SH-SY5Y (cell line): ENCODE results near the gene GCN1.

ENCODE experiments used
- GATA2 ChIP-seq: IDR thresholded peaks from 2 replicates; pipeline ENCODE4 v1.6.1; 2011; ENCODE audit warnings: mild to moderate bottlenecking, low read depth, low read length
- GATA3 ChIP-seq: IDR thresholded peaks from 2 replicates; pipeline ENCODE4 v1.6.1; 2011; ENCODE audit warnings: low read depth, mild to moderate bottlenecking, low read length, moderate library complexity

The GCN1 gene

DNA sequence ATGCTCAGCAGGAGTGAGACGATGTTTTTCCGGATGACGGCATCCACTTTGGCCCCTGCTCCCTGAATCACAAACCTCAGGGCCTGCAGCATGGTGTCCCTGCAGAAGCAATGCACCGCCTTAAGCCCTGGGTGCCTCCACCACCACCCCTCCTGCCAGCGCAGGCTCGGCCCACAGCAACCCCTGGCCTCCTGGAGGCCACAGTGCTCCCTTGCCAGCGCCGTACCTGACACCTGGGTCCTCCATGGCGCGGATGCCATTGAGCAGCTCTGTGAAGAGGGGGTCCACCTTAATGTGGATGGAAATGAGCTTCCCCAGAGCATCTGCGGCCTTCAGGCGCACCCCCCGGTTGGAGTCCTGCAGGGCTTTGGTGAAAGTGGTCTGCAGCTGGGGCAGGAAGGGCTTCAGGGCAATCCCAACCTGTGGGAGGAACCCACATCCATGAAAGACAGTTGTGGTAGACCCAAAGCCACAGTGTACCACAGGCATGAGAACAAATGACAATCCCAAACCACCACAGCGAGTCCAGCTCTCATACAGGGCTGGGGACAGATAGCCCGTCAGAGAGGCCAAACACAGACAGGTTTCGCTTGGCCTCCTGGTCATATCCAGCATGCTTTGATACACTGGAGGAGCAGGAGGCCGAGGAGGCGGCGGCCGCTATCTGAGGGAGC lies 60.1 kb downstream of the GCN1 start:
- no peak for TF ChIP-seq GATA3
- TF ChIP-seq GATA2, result no peak

GRCh38 chr12:120132863-120133385 lies 61.6 kb downstream of the GCN1 start:
- TF ChIP-seq GATA3 (no peak), GATA2 (no peak)

DNA sequence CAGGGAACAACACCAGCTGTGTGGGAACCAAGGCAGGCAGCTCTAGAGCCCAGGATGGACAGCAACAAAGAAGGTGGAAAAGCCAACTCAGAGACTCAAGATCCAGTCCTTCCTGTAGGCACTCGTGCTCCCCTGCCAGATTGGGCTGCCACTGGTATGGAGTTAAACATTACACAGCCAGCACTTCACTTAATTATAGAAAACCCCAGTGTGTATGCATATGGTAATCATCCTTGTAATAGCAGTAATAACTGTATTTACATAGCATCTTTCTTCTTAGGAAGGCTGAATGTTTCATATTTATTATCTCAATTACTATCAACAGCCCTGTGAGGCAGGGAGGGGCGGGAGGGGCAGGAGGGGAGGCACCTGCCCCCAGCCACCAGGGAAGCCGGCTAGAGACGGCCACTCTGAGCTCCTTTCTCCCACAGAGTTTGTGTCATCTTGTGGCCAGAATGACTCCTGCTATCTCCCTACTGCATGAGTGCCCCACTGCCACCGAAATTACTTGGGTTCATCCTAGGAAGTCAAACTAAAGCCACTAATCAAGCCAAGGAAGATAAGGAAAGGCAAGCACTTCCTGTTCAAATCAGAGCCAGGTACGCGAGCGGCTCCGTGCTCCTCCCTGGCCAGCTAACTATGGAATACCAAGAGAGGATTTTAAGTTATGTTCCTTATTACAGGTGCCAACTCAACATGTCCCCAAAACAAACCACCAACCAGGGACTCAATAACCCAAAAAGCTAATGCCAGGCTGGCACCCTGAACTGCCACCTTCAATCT lies 62.3 kb downstream of the GCN1 start:
- no peak for TF ChIP-seq GATA2
- TF ChIP-seq GATA3, result no peak

GRCh38 chr12:120131116-120131515 lies 63.4 kb downstream of the GCN1 start:
- TF ChIP-seq GATA3 (no peak), GATA2 (no peak)

- TF ChIP-seq GATA3 (no peak), GATA2 (no peak)
Measured at GRCh38 chr12:120130011-120130410, 64.5 kb downstream of the GCN1 start.

GRCh38 chr12:120126635-120127005 lies 67.9 kb downstream of the GCN1 start:
- no peak for TF ChIP-seq GATA2
- TF ChIP-seq GATA3, result no peak

DNA sequence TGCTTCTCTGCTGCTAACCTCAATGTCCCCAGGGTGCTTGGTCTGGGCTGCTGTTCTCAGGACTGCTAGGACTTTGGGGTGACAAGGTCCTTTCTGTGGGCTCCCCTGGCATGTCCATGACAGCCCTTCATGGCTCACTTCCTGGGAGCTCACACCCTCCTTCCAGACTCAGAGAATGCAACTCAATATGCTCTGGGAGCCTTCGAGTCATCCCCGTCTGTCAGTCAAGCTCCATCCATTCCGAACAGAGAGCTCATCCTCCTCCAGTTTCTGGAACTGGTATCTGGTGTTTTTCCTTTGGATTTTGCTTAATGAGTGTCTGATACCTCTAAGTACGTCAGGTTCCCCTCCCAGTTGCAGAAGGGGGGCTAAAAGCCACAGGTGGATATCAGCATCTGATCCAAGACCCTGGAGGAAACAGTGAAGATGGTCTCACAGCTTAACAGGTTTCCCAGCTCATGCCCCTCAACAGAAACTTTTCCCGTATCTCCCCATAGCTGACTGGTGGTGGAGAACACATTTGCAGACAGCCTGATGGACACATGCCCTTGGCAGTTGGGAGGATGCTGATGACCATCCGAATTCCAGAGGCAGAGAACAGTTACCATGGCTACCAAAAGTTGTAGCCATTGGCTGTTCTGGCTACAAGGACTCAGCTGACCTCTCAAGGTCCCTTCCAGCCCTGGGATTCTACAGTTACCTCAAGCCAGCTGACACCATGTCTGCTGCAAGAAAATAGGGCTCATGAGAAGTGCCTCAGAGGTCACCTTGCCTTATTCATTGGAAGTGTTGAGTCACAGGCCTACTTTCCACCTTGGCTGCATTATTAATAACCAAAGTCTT lies 68.5 kb downstream of the GCN1 start:
- TF ChIP-seq GATA3 (no peak), GATA2 (no peak)

DNA sequence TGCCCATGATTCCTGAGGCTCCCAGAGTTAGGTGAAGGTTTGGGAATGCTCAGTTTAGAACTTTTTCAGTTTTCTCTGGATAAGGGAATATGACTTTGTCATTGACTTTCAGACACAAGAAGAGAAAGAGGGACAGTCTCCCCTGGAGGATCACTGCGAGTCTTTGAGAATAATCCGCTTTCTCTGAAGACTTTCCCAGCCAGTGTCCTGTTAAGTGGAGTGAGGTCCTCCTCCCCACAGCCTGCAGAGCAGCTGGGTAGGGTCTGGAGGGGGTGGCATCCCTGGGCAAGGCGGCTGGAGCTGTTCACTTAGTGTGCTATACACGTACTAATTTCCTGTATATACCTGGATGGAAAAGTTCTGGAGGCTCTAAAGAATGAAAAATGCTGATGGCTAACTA lies 69.5 kb downstream of the GCN1 start:
- no peak for TF ChIP-seq GATA2
- no peak for TF ChIP-seq GATA3

GRCh38 chr12:120121766-120122293 lies 72.7 kb downstream of the GCN1 start:
- TF ChIP-seq GATA3, result no peak
- TF ChIP-seq GATA2, result no peak

- no peak for TF ChIP-seq GATA3
- TF ChIP-seq GATA2, result no peak
Measured at GRCh38 chr12:120121343-120121742, 73.2 kb downstream of the GCN1 start.

- no peak for TF ChIP-seq GATA2
- TF ChIP-seq GATA3, result no peak
Measured at GRCh38 chr12:120119271-120119973, 75.1 kb downstream of the GCN1 start.

- TF ChIP-seq GATA2 (no peak), GATA3 (no peak)
Measured at GRCh38 chr12:120118321-120119061, 76.0 kb downstream of the GCN1 start.

- TF ChIP-seq GATA2 (no peak), GATA3 (no peak)
Measured at GRCh38 chr12:120117961-120118320, 76.6 kb downstream of the GCN1 start.
